Endothelial cell of umbilical vein (primary cell): Measurements from ENCODE around the gene GBE1. TPM values are rescaled to one million over a fixed set of nuclear protein-coding genes. Genes with fewer than 3 reads are reported as not detected.

ENCODE experiments used
- BruUV-seq: library from RNA; stranded (reverse); fragments of 400-500 nt; replicated peaks from 2 replicates; lab custom pipeline; 2021; lab: Mats Ljungman, UMichigan
- CTCF ChIA-PET: fragments of 300-600, 350-600 bp; sonication (Branson Sonifier 250); formaldehyde crosslinking; loops from one replicate; lab custom pipeline; 2021; ENCODE audit warnings: antibody characterized with exemption, inconsistent platforms; lab: Charles Lee
- POLR2A ChIA-PET: fragments of 300-600, 350-600 bp; sonication (Branson Sonifier 250); formaldehyde crosslinking; loops from one replicate; lab custom pipeline; 2021; ENCODE audit warnings: antibody characterized with exemption, inconsistent platforms; lab: Charles Lee
- DNase-seq: peaks from one replicate; pipeline ENCODE4 v3.0.0-alpha.2; 2011; ENCODE audit warnings: low read depth, low spot score
- FAIRE-seq: peaks from 2 replicates; lab custom pipeline; 2011; peaks lifted over from hg19 to GRCh38; lab: Jason Lieb, UNC
- H2AFZ ChIP-seq: 2 replicates; pipeline ENCODE4 v1.6.0; 2012; ENCODE audit warnings: low read depth, low read length, control low read depth, inconsistent platforms
- H3K27ac ChIP-seq: 2 replicates; pipeline ENCODE4 v1.5.1; 2011; ENCODE audit warnings: low read depth, mild to moderate bottlenecking, control low read depth, low read length, moderate library complexity; ENCODE audit not compliant: insufficient read depth
- H3K27me3 ChIP-seq, 2 experiments: 2 replicates each; pipeline versions ENCODE4 v1.6.0 to v1.6.1; 2011; ENCODE audit warnings: low read length in 2 of 2, mixed read lengths in 1 of 2; ENCODE audit not compliant: control insufficient read depth in 2 of 2, insufficient read depth in 2 of 2
- H3K36me3 ChIP-seq, 2 experiments: 2 replicates in 1 of 2; 3 replicates in 1 of 2; pipeline ENCODE4 v1.5.1; 2011; ENCODE audit warnings: low read length in 2 of 2, mild to moderate bottlenecking in 1 of 2, moderate library complexity in 1 of 2; ENCODE audit not compliant: control insufficient read depth in 2 of 2, insufficient read depth in 2 of 2; ENCODE audit errors: extremely low read depth in 1 of 2
- H3K4me1 ChIP-seq: 3 replicates; pipeline ENCODE4 v1.5.1; 2011; ENCODE audit warnings: mild to moderate bottlenecking, low read length; ENCODE audit not compliant: control insufficient read depth, insufficient read depth; ENCODE audit errors: extremely low read depth
- H3K4me2 ChIP-seq: 2 replicates; pipeline ENCODE4 v1.6.1; 2011; ENCODE audit warnings: low read length, control low read depth, mixed read lengths; ENCODE audit not compliant: insufficient read depth
- H3K4me3 ChIP-seq, 3 experiments: fragments of 200-600 bp in 1 of 3; sonication (generic), shearing (Covaris generic) in 1 of 3; replicated peaks in 1 of 3; 2 replicates each; pipeline ENCODE4 v1.5.1; 2011 to 2016; ENCODE audit warnings: control low read depth in 3 of 3, low read length in 3 of 3, mild to moderate bottlenecking in 2 of 3, inconsistent platforms in 1 of 3, low read depth in 1 of 3, moderate library complexity in 1 of 3; ENCODE audit not compliant: insufficient read depth in 1 of 3
- H3K79me2 ChIP-seq: 2 replicates; pipeline ENCODE4 v1.6.0; 2012; ENCODE audit warnings: low read length, inconsistent platforms; ENCODE audit not compliant: control insufficient read depth, insufficient read depth
- H3K9ac ChIP-seq: replicated peaks from 2 replicates; pipeline ENCODE3; 2011; ENCODE audit warnings: low read length, control low read depth; ENCODE audit not compliant: insufficient read depth; ENCODE audit errors: extremely low read depth
- H3K9me1 ChIP-seq: replicated peaks from 3 replicates; pipeline ENCODE4 v1.6.0; 2011; ENCODE audit warnings: mild to moderate bottlenecking, low read length; ENCODE audit not compliant: control insufficient read depth, insufficient read depth; ENCODE audit errors: extremely low read depth
- H3K9me3 ChIP-seq: replicated peaks from 2 replicates; pipeline ENCODE4 v1.5.1; 2012; ENCODE audit warnings: low read length, inconsistent platforms; ENCODE audit not compliant: control insufficient read depth, insufficient read depth
- H4K20me1 ChIP-seq: replicated peaks from 2 replicates; pipeline ENCODE3; 2011; ENCODE audit warnings: mild to moderate bottlenecking, low read length; ENCODE audit not compliant: control insufficient read depth, insufficient read depth; ENCODE audit errors: extremely low read depth
- CTCF ChIP-seq, 2 donors: IDR thresholded peaks; 1 replicate in 1 of 2; 2 replicates in 1 of 2; pipeline ENCODE4 v1.5.1; 2011; ENCODE audit warnings: low read length in 2 of 2, mild to moderate bottlenecking in 2 of 2, moderate library complexity in 2 of 2, control low read depth in 1 of 2, inconsistent platforms in 1 of 2, low read depth in 1 of 2; ENCODE audit not compliant: insufficient read depth in 1 of 2; ENCODE audit errors: extremely low read depth in 1 of 2
- FOS ChIP-seq: IDR thresholded peaks from 2 replicates; pipeline ENCODE4 v1.6.1; 2011; ENCODE audit warnings: mild to moderate bottlenecking, low read length, moderate library complexity, borderline replicate concordance; ENCODE audit not compliant: insufficient read depth
- GATA2 ChIP-seq: IDR thresholded peaks from 2 replicates; pipeline ENCODE4 v1.7.0; 2011; ENCODE audit warnings: low read depth, mild to moderate bottlenecking, moderate library complexity, mixed read lengths, low read length; ENCODE audit not compliant: insufficient read length, insufficient read depth
- JUN ChIP-seq: IDR thresholded peaks from 2 replicates; pipeline ENCODE4 v1.6.1; 2011; ENCODE audit warnings: borderline replicate concordance, low read depth; ENCODE audit not compliant: insufficient read length, insufficient read depth
- MYC ChIP-seq: IDR thresholded peaks from one replicate; pipeline ENCODE4 v1.6.1; 2011; ENCODE audit warnings: mild to moderate bottlenecking, low read depth, low read length
- dilution Hi-C: fragments of 300-500 bp; cut with MboI; formaldehyde crosslinking; loops from one replicate; pipeline ENCODE4 v1.15.0; 2019; ENCODE audit warnings: low sequenced_read_pairs; ENCODE audit not compliant: extremely low pct_ligation_motif_present
- intact Hi-C: fragments of 100-400 bp; cut with micrococcal nuclease; formaldehyde crosslinking; loops from one replicate; pipeline ENCODE4 v1.10.0; 2022
- polyA plus RNA-seq, 4 experiments: library from polyadenylated mRNA; depleted of rRNA in 3 of 4; stranded (reverse) in 3 of 4; unstranded in 1 of 4; fragments of >200 nt; gene quantifications; 2 replicates each; pipeline versions ENCODE4 v1.2.1 to v1.2.3, GENCODE V29; 2011 to 2012; ENCODE audit warnings: missing spikeins in 1 of 4
- total RNA-seq: library from RNA; stranded (reverse); gene quantifications from 2 replicates; pipeline ENCODE4 v1.2.3, GENCODE V29; 2021
- TF ChIP-seq, protein P1 (sequence below): IDR thresholded peaks from 2 replicates; pipeline ENCODE4 v1.6.1; 2011; ENCODE audit not compliant: insufficient read depth, insufficient read length

Gene GBE1
- total and polyA plus RNA-seq, 2 donors (not counting 3 experiments of a cell fraction or from before 2014, with no cell fraction given) = 35.9 to 110 TPM

DNA sequence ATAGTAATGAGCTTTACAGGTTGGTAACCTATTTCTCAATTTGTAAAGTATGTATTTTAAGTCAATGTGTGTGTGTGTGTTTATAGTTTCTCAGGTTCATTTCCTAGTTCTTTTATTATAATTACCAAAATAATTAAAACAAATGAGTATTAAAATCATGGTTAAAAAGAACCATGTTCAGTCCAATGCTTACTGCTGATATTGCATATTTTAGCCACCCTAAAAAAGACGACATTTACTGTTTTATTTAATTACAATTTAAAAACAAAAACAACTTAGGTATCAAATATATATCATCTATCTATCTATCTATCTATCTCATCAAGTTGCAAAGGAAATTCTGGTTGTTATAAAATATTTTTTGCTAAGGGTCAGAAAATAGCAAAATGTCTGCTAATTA is 203.3 kb downstream of the GBE1 start:
- BruUV-seq = no TSS peak
- no peaks in the 10 kb centered on the region for H3K4me1 ChIP-seq
- no peak overlapping the region for H3K4me2 ChIP-seq
- H3K9me3 ChIP-seq = no peaks in the 10 kb centered on the region
- POLR2A ChIA-PET = no interaction called here
- H3K9ac ChIP-seq = no peak overlapping the region
- no peak overlapping the region for H2AFZ ChIP-seq
- TF ChIP-seq GATA2 (no peak), MYC (no peak), JUN (no peak)
- TF ChIP-seq, protein P1, sequence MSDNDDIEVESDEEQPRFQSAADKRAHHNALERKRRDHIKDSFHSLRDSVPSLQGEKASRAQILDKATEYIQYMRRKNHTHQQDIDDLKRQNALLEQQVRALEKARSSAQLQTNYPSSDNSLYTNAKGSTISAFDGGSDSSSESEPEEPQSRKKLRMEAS = no peak
- no peak overlapping the region for H3K27ac ChIP-seq
- H3K4me3 ChIP-seq = no peak overlapping the region
- H3K36me3 ChIP-seq = no peaks in the 10 kb centered on the region
- no peaks in the 10 kb centered on the region for H3K27me3 ChIP-seq
- no peak for DNase-seq
- CTCF ChIA-PET = no interaction called here
- dilution Hi-C loops (no loop called here), intact Hi-C loops (no loop called here)
- H3K9me1 ChIP-seq = no peaks in the 10 kb centered on the region
- H3K79me2 ChIP-seq = no peaks in the 10 kb centered on the region
- no peak for FAIRE-seq
- no peaks in the 10 kb centered on the region for H4K20me1 ChIP-seq

DNA sequence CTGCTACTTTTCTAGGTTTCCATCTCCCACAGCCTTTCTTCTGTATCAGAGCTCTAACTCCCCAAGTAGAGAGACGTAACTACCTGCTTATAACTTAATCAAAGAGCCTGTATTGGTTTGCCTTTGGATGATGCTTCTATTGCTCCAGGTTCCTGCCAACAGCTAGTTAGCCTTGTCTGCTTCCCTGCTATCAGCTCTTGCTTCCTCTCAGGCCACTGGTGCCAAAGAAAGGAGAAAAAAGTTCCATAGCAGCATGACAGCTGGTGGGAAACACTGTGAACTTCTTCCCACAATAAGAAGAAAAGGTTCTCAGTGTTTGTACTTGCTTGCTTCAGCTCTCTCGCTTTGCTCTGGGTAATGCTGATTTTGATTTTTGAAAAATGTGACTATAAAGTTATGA is 206.6 kb downstream of the GBE1 start:
- Histone ChIP-seq H3K9me3 (no peaks in the 10 kb centered on the region), H4K20me1 (no peaks in the 10 kb centered on the region), H3K27ac (no peak overlapping the region), H3K36me3 (peaks cover 0 to 3% of the 10 kb centered on the region in 2 experiments), H3K9me1 (no peaks in the 10 kb centered on the region), H3K27me3 (no peaks in the 10 kb centered on the region), H3K4me1 (no peaks in the 10 kb centered on the region), H3K79me2 (no peaks in the 10 kb centered on the region), H3K4me2 (no peak overlapping the region), H3K4me3 (no peak overlapping the region), H3K9ac (no peak overlapping the region), H2AFZ (no peak overlapping the region)
- BruUV-seq = no TSS peak
- intact Hi-C loops (no loop called here), dilution Hi-C loops (no loop called here)
- CTCF ChIA-PET = no interaction called here
- DNase-seq (peak; percentile 73), FAIRE-seq (no peak)
- TF ChIP-seq MYC (no peak), JUN (no peak), CTCF (IDR thresholded peaks at IDR 0.05; ENCODE audit: extremely low read depth in 1 of 2, insufficient read depth in 1 of 2, low read depth in 1 of 2, low read length in 2 of 2) (no peak), FOS (no peak)
- TF ChIP-seq, protein P1 = no peak
- POLR2A ChIA-PET = no interaction called here
